Measurements from ENCODE around the gene MACROD1. TPM values are rescaled to one million over a fixed set of nuclear protein-coding genes. Genes with fewer than 3 reads are reported as not detected.

MACROD1 gene
- total and polyA plus RNA-seq, 9 of the 15 experiments (the other 6 are each of a cell fraction or from before 2014, with no cell fraction given), result 1.1 to 60.0 (median 26.4) TPM

- TF ChIP-seq POLR2B (IDR thresholded peaks at IDR 0.05; ENCODE audit: low read depth, partially characterized antibody) (peak; percentile 86), ZBTB2 (IDR thresholded peaks at IDR 0.05) (peak; percentile 39; the same call in 1 of the 2 replicates), MTA1 (IDR thresholded peaks at IDR 0.05; ENCODE audit: borderline replicate concordance) (0 out of 2 replicates have a peak, but pooled peaks have one; percentile 45), CSDE1 (IDR thresholded peaks at IDR 0.05) (no peak), IFI16 (CRISPR knock-in tag; IDR thresholded peaks at IDR 0.05) (no peak), GTF2A2 (tag; IDR thresholded peaks at IDR 0.05) (no peak), ZBTB7A (IDR thresholded peaks at IDR 0.05; ENCODE audit: borderline replicate concordance, control insufficient read depth, low read depth, low read length) (peak; percentile 99), DACH1 (IDR thresholded peaks at IDR 0.05; ENCODE audit: partially characterized antibody) (peak; percentile 90), ZNF407 (IDR thresholded peaks at IDR 0.05; ENCODE audit: low read depth) (no peak), ZBTB11 (CRISPR knock-in tag; IDR thresholded peaks at IDR 0.05) (peak in 2 of 3 experiments; percentile 29 to 74; a peak in 3 of 6 replicates), TFAP4 (CRISPR knock-in tag; IDR thresholded peaks at IDR 0.05; ENCODE audit: borderline replicate concordance) (peak; percentile 98)
Observed at GRCh38 chr11:64207256-64208085, 41.6 kb upstream of the MACROD1 start (continued).
